ENCODE results near the gene CRK. TPM values are rescaled to one million over a fixed set of nuclear protein-coding genes. Genes with fewer than 3 reads are reported as not detected.

The CRK gene
- total RNA-seq, 1 experiment from 2014 or later = 74.7 TPM

DNA sequence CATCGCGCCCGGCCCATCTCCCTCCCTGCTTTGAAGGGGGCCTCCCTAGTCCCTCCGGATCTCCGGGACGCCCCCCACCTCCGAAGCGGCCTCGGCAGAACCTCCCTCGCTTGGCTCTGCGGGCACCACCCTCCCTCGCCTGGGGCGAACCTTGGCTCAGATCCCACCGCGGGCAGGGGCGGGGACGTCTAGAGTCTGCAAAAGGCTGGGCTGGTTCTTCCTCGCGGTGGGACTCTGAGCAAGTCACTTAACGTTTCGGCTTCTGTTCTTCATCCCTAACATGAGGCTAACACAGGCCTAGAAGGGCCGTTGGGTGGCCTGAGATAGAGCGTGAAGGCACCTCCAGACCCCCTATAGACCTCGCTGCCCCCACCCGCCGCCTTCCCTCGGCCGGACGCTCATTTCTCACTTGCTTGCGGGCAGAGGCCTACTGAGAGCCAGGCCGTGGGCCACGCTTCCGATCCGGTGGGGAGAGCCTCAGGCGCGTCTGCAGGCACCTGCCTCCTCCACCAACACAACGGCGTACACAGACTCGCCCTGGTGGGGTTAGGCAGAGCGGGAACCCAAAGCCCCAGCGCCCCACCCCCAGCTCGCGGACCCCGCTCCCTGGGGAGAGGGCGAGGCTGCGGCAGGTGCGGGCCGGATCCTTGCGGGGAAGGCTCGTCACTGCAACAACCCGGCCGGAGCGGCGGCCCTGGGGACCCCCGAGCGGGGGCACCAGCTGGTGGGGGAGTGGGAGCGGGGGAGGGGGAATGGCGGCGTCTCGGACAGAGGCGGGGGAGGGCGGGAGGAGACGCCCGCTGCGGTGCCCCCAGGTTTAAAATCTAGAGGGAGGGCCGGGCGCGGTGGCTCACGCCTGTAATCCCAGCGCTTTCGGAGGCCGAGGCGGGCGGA is 31.0 kb upstream of the CRK start:
- DNase-seq (ENCODE audit: extremely low read depth, low read depth) = peak; percentile 86

DNA sequence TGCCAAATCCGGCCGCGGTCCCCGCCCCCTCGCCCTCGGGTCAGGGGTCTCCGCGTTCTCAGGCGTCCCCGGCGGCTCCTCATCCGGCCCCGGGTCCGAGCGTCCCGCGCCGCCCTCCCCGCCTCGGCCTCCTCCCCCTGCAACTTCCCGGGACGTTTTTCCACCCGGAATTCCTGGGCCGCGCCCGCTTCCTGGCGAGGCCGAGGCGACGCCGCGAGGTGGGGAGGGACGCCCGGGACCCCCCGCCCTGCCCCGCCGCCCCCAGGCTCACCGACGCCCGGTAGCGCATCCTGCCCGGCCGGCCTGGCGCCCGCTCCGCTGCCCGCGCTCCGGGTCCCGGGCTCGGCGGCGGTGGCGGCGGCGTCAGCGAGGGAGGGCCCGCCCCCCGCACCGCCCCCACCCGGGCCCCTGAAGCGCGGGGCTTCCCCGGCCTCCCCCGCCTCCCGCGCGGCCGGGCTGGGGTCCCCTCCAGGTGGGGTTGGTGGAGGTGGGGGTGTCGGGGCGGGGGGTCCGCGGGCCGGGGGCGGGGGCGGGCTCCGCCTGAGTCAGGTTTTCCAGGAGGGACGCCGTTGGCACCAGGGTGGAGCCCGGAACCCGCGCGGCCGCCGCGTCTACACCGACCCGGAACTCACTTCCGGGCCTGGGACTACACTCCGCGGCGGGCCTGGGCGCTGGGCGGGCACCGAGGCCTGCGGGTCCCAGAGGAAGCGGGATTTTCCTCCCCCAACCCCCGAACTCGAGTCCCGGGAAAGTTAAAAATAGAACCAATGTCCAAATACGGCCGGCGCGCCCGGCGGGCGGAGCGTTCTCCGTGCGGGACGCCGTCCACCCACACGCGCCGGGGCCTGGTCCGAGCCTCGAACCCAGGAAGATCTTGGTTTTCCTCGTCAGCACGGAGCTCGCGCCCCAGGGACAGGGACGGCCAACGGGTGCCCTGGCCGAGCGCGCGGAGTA is 29.7 kb upstream of the CRK start:
- DNase-seq (ENCODE audit: extremely low read depth, low read depth) = no peak

DNA sequence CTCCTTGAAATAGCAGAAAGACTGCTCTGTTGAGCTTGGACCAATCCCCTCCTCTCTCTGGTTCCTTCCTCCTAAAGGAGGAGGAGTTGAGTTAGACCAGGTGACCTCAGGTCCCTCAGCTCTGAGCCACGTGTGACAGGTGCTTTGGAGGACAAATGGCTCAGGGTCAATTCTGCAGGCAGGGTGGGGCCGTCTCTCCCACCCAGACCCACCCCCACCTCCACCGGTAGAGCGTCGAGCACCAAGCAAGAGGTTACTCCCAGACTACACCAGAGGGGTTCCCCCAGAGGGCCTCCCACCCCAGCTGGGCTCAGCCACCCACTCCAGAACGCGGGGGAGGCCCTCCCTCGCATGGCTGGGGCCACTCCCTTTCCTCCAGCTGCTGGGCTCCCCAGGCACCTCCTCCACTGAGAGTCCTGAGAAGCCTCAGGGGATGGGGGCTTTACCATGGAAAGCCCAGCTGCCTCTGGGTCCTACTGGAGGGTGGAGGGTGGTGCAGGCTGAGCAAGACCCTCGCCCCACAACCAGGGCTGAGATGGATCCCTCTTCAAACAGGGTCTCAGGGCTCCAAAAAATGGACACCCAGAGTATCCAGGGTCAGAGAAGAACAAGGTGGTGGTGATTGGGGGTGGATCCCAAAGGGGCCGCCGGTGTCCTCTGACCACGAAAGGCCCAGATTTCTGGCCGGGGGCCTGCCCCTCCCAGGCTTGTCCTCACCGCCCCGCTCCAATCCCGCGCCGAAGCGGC is 28.8 kb upstream of the CRK start:
- no peak for DNase-seq (ENCODE audit: extremely low read depth, low read depth)

DNA sequence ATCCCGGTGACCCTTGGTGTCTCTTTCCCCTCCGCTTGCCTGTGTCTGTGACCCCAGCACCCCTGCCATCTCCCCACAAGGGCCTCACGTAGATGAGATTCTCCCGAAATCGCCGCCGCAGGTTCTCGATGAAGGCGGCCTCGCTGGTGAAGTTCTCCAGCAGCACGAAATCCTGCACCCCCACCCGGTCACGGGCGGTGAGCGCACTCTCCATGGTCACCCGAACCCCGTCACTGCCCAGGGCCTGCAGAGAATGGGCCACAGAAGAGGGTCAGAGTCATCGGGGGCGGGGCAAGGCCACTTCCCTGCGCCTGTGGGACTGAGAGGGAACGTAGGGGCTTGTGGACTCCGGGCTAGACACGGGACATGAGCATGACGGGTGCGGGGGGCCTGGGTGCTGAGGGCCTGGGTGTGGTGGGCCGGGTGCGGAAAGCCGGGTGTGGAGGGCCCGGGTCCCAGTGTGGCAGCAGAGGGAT is 28.1 kb upstream of the CRK start:
- DNase-seq (ENCODE audit: extremely low read depth, low read depth) = no peak

DNA sequence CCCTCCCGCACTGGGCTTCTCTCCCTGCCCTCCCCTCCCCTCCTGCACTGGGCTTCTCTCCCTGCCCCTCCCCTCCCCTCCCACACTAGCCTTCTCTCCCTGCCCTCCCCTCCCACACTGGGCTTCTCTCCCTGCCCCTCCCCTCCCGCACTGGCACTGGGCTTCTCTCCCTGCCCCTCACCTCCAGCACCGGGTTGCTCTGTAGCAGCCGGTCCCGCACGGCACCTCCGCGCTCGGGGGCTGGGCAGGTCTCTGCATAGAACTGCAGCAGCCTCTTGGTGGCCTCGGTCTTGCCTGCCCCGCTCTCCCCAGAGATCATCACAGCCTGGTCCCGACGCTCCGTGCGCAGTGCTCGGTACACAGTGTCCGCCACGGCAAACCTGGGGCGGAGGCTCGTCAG is 26.6 kb upstream of the CRK start:
- DNase-seq (ENCODE audit: extremely low read depth, low read depth) = no peak

DNA sequence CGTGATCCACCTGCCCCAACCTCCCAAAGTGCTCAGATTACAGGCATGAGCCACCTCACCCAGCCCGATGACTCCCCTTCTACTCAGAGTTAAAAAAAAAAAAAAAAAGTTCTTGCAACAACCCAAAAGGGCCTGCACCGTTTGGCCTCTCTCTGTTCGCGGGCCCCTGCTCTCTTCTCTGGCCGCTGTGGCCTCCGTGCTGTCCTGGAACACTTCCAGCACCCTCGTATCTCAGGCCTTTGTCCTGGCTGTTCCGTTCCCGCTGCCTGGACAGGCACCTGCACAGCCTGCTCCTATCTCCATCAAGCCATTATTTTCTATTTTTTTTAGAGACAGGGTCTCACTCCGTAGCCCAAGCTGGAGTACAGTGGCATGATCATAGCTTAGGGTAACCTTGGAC is 25.7 kb upstream of the CRK start:
- no peak for DNase-seq (ENCODE audit: extremely low read depth, low read depth)

DNA sequence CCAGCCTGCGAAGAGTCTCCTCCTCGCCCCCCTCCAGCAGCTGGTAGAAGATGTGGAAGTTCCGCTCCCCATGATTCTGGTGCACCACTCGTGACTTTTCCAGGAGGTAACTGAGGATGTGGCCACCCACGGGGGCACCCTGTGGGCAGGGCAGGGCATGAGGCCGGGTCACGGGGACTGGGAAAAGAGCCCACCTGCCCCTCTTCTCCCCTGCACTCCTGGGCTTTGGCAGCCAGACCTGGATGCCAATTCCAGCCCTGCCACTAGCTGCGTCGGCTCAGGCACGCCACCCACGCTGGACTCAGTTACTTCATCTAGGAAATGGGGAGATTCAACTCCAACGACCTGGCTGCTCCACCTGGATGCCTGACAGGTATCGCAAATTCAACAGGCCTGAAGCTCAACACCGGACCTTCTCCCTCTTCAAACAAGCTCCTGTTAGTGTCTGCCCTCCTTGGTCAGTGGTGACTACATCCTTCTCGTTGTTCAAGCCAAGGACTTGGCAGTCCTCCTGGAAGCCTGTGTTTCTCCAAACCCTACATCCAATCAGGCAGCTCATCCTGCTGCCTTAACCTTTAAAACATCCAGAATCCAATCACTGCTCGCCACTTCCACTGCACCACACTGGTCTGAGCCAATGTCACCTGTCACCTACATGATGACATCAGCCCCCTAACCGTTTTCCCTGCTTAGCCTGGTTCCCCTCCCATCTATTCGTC is 24.9 kb upstream of the CRK start:
- no peak for DNase-seq (ENCODE audit: extremely low read depth, low read depth)

DNA sequence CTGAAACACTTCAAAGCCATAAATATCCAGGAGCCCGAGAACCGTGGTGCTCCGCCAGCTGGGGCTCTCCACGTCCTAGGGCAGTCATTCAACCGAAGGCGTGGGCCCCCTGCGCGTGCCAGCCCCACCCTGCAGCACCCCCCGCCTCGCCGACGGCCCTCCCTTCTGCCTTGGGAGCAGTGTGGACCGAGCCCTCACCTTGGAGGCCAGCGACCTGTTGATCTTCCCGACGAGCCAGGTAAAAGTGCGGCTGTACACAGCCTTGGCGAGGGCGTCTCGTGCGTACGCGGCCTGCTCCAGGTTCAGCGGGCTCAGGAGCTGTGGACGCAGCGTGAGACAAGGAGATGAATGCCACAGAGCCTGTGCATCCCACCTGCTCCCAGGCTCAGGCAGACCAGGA is 22.4 kb upstream of the CRK start:
- no peak for DNase-seq (ENCODE audit: extremely low read depth, low read depth)

DNA sequence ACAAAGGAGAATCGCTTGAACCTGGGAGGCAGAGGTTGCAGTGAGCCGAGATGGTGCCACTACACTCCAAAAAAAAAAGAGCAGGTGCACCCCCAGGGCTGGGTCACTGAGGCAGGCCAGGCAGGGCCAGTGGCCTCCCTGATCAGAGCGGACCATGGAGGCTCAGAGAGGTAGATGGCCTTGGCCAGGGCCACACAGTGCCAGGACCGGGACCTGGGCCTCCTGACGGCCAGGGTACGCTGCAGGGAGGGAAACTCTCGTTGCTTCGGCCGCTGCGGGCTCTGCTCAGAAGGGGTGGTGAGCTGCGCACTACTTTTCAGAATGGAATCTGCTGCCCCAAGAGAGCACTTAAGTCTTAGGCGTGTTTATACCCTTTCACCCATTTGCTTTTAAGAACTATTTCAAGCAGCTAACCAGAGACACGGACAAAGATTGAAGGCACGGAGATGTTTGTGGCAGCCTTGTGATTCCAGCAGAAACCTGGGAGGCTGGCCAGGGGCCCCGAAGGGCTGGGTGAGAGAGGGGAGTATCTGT is 19.4 kb upstream of the CRK start:
- no peak for DNase-seq (ENCODE audit: extremely low read depth, low read depth)

DNA sequence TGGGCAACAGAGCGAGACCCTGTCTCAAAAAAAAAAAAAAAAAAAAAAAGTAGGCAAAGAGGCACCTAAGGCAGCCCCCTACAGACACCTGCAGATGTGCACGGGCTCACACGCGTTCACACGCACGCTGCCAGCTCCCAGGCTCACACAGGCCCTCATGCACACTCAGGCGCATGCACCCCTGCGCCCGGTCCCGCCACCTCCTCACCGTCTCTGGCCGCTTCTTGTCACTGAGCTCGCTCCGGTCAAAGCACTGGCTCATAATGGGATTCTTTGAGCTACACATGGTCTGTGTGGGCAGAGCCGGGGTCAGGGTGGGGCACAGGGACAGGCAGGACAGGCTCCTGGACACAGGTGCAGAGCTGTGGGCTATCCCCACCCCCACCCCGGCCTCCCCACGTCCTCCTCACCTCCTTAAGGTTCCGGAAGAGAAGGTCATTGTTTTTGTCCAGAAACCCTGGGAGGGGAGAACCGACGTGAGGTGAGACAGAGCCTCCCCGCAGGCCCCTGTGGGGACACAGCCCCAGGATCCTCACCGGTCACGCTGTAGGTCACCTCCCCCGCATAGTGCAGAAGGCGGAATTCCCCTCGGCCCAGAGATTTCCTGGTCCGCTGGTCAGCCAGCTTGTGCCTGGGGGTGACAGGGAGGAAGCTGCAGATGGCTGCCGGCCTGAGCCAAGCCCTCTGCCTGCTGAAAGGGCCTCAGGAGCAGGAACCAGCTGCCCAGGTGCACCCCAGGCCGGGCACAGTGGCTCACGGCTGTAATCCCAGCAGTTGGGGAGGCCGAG is 18.6 kb upstream of the CRK start:
- no peak for DNase-seq (ENCODE audit: extremely low read depth, low read depth)

DNA sequence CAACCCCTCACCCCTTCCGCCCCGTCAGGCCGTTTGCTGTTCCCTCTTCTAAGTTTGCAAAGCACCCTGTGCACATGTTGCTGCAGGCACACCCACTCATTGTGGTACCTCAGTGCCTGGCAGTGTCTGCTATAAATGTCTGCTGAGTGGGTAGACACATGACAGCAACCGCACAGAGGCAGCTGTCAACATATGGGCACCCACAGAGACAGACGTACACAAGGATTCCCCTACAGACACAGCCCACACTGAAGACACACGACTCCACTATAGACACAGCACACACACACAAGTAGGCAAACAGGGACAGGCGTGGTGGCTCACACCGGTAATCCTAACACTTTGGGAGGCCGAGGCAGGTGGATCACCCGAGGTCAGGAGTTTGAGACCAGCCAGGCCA is 17.8 kb upstream of the CRK start:
- no peak for DNase-seq (ENCODE audit: extremely low read depth, low read depth)

DNA sequence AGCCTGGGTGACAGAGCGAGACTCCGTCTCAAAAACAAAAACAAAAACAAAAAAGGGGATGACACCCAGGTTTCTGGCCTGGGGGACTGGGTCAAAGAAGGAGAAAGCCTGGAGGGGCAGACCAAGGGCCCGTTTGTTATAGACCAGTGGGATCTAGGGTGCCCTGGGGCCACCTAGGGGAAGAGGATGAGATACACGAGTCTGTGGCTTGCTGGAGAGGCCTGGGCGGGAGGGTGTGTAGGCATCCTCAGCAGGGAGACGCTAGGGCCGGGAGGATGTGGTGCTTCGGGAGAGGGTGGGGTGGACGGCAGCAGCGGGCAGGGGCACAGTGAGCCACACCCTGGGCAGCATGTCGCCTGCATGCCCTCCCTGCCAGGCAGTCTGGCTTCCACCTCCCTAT is 17.1 kb upstream of the CRK start:
- DNase-seq (ENCODE audit: extremely low read depth, low read depth) = no peak

DNA sequence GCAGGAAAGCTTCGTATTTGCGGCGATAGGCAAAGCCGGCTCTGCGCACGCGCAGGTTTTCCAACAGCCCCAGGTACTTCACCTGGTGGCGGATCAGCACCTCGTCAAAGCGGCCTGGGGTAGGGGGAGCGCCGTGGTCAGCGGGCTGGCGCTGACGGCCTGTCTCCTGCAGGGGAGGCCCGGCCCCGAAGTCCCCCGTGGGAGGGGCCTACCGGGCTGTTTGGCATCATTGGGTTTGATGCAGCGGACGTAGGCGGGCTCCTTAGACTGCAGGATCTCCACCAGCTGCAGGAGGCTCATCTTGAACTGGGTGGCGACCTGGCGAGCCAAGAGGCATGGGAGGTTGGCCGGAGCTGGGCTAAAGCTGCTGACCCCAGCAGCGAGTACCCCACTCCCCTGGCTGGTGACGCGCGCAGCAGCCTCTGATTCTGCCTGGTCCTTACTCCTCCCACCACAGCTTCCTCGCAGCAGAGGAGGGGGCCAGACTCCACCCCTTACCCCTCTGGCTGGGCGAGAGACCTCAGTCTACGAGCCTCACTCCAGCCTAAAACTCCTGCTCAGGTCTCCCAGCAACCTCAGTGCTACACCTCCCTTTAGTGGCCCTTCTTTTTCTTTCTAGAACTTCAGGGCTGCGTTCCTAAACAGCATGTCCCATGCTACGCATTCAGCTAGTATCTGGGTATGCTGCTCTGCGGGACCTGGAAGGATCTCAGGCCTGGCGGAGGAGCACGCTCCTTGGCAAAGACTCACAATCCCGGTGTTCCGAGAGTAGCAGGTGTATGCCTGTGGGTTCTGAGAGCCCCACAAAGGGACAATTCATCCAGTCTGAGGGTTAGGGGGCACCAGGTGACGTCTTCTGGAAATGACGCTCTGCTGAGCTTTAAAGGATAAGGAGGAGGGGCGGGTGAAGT is 16.1 kb upstream of the CRK start:
- no peak for DNase-seq (ENCODE audit: extremely low read depth, low read depth)

DNA sequence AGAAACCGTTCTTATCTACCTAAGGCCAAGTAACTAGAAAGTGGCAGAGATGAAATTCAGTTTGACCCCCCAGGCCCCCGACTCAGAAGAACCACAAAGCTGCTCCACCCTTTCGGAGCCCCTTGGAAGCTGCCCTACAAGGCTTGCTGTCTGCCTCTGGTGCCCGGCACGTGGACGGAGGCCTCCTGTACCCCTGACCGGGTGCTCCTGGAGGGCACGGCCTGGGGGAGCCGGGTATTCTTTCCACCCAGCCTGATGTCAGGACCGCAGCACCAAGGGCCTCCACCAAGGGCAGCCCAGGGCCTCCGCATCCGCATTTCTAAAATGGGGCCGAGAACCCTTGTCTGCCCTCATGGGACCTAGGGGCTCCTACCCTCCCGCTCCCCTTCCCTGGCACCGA is 15.5 kb upstream of the CRK start:
- no peak for DNase-seq (ENCODE audit: extremely low read depth, low read depth)

DNA sequence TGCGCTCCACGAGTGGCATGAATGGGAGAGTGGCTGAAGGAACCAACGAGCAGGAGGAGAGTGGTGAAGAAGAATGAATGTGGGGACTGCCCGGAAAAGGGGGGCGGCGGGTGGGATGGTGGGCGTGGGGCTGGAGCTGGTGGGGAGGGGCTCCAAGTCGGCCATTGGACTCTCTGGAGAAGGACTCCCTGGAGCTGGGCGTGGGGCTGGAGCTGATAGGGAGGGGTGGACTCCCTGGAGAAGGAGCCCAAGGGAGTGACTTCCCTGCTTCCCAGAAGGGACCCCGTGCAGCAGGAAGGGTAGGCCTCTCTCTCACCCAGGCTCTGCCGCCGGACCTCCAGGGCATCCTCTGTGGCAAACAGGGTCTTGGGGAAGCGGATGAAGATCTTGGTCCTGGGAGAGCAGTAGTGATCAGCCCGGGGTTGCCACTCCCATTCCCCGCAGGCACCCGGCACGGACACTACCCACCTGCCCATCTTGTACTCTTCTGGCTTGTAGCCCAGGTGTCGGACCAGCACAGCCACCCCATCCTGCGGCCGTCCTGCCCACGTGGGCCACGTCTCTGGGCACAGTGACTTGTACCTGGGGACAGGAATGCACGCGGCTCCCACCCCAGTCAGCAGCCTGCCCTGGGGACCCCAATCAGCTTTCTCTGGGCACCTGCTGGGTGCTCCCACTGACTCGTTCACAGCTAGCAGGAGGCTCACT is 14.9 kb upstream of the CRK start:
- no peak for DNase-seq (ENCODE audit: extremely low read depth, low read depth)

DNA sequence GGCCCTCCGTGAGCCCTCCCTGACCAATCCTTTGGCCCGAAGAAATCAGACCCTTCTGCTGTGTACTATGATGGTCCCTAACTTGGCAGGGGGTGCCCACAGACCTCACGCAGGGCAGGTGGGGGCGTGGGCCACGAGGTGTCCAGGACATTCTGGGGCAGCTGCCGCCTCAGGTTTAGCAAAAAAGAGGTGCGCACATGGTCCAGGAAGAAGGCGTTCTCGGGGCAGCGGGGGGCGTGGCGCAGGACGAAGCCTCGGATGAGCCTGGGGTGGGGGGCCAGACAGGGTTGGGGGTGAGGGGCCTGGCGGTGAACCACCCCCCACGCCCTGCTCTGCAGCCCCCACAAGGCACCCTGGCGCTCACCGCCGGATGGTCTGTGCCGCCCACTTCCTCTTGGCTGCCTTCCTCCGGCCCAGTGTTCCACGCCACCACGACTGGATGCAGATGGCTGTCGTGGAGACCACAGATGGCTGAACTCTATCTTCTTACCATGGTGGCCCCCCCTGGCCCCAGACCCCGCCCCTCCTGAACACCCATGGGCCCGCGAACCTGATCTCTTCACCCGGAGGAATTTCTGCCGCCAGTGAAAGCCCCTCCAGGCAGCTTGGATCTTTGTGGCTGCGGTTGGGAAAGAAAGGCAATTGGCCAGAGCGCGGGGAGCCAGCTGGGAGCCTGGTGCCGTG is 14.2 kb upstream of the CRK start:
- no peak for DNase-seq (ENCODE audit: extremely low read depth, low read depth)
